ENCODE results near the gene TNMD. TPM values are rescaled to one million over a fixed set of nuclear protein-coding genes. Genes with fewer than 3 reads are reported as not detected.
"Not testable (repeated sequence)": the region's sequence is repeated elsewhere in the genome, so short reads cannot be mapped to it uniquely, and the experiment has no call there.

The TNMD gene
- total RNA-seq (2014; rRNA removed; shearing (Covaris generic)): not detected in 2 replicates

- DNase-seq (ENCODE audit: low read depth): no peak
Measured at GRCh38 chrX:100584611-100585010, at the start of gene TNMD. TNMD (plus strand) TSS chrX:100584936; CDS start chrX:100585019, 83 bp downstream.

- DNase-seq (ENCODE audit: low read depth): not testable (repeated sequence)
Measured at GRCh38 chrX:100565534-100565933, 19.2 kb upstream of the TNMD start.

GRCh38 chrX:100586747-100587146 lies 2.0 kb downstream of the TNMD start:
- no peak for DNase-seq (ENCODE audit: low read depth)

GRCh38 chrX:100587861-100588260 lies 3.1 kb downstream of the TNMD start:
- DNase-seq (ENCODE audit: low read depth): no peak

DNA sequence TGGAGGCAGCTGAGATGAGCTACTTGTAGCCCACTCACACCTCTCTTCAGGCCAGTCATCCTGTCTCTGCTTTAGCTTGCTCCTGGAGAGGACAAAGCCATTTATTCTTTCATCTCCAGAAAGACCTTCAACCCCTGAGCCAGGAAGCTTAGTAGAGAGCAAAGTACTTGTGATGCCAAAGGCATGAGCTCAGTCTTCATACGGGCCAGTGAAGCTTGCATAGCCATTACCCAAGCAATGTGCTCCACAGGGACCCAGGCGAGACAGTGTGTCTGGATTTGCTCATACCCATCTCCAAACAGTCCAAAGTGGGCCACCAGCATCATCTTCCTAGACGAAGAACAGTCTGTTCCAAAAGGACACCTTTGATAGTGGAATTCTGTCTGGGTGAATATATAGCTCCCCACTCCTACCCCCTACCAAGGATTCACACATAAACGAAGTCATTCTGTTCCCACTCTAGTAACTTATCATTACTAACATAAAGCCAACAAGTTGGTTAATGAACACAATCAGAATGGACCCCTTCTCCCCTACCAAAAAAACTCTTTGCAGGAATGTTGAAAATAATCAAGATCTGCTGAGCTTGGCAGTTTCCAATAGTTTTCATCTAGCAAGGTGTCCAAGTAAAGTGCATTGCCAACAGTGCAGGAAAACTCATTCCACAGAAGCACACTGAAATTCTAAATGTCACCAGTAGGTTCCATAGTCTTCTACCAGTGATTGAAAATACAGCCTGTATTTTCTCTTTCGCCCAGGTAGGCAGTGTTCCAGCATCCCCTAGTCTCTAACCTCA lies 6.7 kb downstream of the TNMD start:
- DNase-seq (ENCODE audit: low read depth): no peak

- DNase-seq (ENCODE audit: low read depth): no peak
Measured at GRCh38 chrX:100593126-100593525, 8.4 kb downstream of the TNMD start.

GRCh38 chrX:100593581-100593980 lies 8.8 kb downstream of the TNMD start:
- no peak for DNase-seq (ENCODE audit: low read depth)

DNA sequence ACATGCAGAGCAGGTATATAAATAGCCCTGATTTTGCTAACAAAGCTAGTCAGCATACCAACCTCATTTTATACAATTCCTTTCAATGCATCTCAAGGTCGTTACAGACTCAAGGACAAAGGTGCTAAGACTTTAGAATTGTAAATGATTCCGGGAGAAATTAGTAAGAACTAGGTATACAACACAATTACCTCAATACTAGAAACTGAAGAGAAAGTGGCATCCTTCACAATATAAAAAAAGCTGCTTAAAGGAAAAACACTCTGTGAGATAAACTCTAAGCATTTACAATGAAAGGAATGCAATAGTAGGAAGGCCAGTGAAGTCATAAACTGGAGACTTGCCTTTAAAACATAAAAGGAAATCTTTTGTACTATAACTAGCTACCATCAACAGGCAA lies 11.9 kb downstream of the TNMD start:
- DNase-seq (ENCODE audit: low read depth): no peak

DNA sequence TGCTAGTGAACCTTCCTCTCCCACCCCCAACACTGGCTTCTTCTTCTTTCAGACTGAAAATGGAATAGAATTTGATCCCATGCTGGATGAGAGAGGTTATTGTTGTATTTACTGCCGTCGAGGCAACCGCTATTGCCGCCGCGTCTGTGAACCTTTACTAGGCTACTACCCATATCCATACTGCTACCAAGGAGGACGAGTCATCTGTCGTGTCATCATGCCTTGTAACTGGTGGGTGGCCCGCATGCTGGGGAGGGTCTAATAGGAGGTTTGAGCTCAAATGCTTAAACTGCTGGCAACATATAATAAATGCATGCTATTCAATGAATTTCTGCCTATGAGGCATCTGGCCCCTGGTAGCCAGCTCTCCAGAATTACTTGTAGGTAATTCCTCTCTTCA lies 14.7 kb downstream of the TNMD start:
- DNase-seq (ENCODE audit: low read depth): no peak

GRCh38 chrX:100600340-100600739 lies 15.6 kb downstream of the TNMD start:
- peak; percentile 1 for DNase-seq (ENCODE audit: low read depth)

GRCh38 chrX:100600758-100601157 lies 16.0 kb downstream of the TNMD start:
- DNase-seq (ENCODE audit: low read depth): no peak

DNA sequence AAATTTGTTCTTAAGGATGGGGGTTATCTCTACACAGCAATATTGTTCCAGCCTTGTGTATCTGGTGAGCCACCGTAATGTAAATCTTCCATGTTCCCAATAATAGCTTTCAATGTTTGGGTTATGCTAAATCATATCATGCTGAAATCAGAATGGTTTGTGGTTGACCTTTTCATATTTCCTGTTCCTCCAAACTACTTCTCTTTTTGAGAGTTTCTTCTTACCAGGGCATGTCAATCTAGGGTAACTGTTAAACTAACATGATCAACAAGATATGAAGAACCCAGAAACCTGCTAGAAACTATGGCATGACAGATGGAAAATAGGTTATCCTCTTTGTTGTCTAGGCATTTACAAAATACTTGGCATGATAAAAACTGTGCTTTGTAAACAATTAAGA lies 22.0 kb downstream of the TNMD start:
- DNase-seq (ENCODE audit: low read depth): no peak

DNA sequence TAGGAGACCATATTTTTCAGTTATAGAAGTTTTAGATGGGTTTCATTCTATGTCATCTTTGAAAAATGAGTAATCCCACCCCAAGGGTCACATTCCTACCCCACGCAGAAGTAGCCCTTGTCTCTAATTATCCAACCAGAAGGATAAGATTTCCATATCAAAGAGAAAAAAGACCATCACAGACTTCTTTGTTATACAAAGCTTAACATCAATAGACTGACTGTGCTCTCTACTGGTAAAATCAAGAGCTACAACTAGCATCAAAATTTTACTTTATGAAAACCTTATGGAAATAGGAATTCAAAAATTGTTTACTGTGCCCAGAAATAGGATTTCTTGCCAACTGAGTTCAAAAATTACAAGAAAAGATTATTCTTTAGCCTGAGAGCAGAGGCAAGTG lies 24.9 kb downstream of the TNMD start:
- no peak for DNase-seq (ENCODE audit: low read depth)

DNA sequence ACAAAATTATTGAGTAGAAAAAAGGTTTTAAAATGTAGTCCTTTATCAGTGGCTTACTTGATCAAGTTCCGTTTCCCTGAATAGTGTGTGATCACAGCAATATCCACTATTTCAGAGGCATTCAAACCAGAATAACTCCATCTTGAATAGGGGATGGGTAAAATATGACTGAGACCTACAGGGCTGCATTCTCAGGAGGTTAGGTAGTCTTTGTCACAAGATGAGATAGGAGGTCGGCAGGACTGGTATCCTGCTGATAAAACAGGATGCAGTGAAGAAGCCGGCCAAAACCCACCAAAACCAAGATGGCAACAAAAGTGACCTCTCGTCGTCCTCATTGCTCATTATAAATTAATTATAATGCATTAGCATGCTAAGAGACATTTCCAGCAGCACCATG lies 27.2 kb downstream of the TNMD start:
- DNase-seq (ENCODE audit: low read depth): no peak

- DNase-seq (ENCODE audit: low read depth): peak; percentile 39
Measured at GRCh38 chrX:100615005-100615404, 30.3 kb downstream of the TNMD start.

DNA sequence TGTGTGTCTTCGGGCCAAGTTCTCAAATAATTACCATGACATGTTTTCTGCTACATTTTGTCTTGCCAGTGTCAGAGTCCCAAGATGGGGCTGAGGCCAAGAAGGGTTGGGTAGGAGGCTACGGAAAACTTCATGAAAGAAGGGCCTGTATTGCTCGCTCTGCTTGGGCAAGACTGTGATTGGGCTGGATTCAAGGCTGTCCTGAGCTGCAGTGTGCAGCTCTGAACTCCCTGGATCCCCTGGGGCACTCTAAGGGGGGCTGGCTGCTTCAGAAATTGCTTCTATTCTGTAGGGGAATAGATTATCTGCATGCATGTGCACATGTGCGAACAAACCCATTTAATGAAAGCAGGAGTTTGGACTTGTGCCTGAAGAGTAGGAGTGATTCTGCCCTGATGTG lies 38.3 kb downstream of the TNMD start:
- no peak for DNase-seq (ENCODE audit: low read depth)

DNA sequence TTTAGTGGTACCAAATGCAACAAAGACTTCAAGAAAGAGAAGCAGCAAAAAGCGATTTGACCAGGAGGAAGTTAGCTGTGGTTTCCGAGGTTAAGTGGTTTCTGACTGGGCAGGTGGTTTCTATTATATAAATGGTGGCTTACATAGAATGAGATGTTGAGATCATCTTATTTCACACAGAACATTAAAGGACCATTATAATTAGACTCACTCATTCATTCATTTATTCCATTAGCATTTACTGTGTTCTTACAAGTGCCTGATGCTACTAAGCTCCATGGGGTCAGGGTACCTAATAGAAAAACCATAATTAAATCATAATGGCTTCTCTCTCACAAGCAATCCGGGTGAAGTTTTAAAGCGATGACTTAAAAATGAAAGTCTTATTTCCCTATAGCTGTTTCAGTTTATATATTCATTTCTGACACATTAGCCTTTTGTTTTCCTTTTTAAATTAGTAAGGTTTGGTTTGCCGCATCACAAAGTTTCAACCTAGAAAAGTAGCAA lies 41.3 kb downstream of the TNMD start:
- DNase-seq (ENCODE audit: low read depth): no peak

- no peak for DNase-seq (ENCODE audit: low read depth)
Measured at GRCh38 chrX:100635040-100635439, 50.3 kb downstream of the TNMD start.

DNA sequence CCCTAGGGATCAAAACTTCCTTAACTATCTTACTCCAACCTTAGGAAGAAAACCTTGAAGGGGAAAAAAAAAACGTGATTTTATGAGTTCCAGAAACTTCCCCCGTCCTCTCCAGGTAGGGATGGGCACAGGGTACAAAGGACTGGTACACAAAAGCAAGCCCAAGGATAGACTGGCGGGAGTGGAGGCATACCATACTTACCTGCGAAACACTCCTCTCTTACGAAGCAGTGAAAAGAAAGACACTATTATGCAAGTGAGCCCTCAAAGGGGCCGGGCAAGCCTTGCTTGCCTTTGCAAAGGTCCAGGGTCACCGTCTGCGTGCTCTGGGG lies 51.2 kb downstream of the TNMD start:
- no peak for DNase-seq (ENCODE audit: low read depth)

DNA sequence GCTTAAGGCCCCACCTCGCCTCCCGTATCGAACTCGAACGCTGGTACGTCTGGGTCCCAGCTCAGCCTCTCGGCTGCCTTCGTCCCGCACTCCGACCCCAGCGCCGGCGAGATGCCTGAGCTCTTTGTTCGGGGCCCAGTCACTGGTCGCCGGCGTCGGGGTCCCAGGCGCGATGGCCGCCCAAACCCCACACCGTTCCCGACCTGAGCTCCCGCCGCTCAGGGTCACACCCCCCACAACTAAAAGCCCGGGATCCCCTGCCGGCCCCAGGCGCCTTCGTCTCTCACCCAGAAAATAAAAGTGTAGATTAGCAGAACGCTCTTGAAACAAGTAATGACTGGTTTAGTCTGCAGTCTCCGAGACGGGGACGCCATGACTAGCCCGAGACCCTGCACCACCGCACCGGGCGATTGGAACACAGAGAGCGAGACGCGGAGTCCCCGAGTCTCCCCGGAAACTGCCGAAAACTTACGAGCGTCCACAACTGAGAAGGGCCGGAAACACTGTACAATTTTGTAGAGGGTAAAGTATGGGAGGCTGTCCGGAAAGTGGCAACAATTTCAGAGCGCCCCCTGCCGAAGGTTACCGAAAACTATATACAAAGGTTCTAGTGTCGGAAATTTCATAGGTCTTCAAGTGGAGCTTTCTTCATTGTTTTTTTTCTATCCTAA lies 51.7 kb downstream of the TNMD start, which contains the start of gene TSPAN6:
Gene TSPAN6 (minus strand): TSS at position 486 of the 671 bp plus-strand sequence. CDS start 112 bp downstream, at position 374.
- DNase-seq (ENCODE audit: low read depth): peak; percentile 86

GRCh38 chrX:100642290-100642689 lies 57.6 kb downstream of the TNMD start:
- DNase-seq (ENCODE audit: low read depth): no peak

DNA sequence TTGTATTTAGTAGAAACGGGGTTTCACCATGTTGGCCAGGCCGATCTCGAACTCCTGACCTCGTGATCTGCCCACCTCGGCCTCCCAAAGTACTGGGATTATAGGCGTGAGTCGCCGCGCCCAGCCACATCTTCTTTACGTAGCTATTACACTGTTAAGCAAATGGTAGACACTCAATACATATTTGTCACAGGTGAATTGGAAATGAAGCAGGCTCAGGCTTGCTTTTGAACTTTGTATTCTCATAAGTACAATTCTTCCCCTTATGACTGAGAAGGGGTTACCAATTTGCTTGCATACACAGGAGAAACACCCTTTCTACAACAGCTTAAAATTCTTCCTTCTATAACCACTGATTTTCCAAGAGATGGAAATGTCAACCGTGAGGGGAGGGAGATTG lies 58.5 kb downstream of the TNMD start:
- DNase-seq (ENCODE audit: low read depth): no peak
